ENCODE measurements around the gene MINAR2.

Gene MINAR2

DNA sequence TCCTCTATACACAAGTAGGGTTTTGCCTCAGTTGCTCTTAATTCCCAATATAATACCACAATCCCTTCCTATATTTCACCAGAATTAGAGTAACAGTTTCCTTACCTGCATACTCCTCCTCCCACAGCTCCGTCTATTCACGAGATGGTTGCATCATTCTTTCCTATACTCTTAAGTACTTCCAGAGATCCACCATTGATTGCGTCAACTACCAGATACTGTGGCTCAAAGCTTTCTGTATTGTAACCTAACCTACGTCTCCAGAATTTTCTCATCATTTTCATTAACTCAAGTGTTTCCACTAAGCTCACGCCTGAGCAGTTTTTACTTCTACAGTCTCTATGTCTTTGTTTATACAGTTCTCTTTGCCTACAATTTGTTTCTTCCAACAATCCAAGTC, 31.2 kb upstream of the MINAR2 start:
- Histone ChIP-seq H3K27me3 (ENCODE audit: insufficient read depth, low read length) (no peaks in the 10 kb centered on the region), H3K79me2 (ENCODE audit: insufficient read depth, low read length) (no peaks in the 10 kb centered on the region), H3K4me3 (ENCODE audit: low read depth, low read length, poor library complexity, severe bottlenecking) (no peak overlapping the region), H3K9me2 (ENCODE audit: low read depth, low read length) (no peaks in the 10 kb centered on the region), H3K36me3 (ENCODE audit: insufficient read depth, low read length) (no peaks in the 10 kb centered on the region), H3K9me3 (ENCODE audit: low read length) (no peaks in the 10 kb centered on the region), H3K9ac (ENCODE audit: low read length) (no peak overlapping the region), H2AFZ (ENCODE audit: low read length) (no peak overlapping the region), H3K27ac (ENCODE audit: low read depth, low read length, poor library complexity, severe bottlenecking) (no peak overlapping the region), H3K4me1 (ENCODE audit: insufficient read depth, low read length, severe bottlenecking) (no peaks in the 10 kb centered on the region), H3F3A (ENCODE audit: insufficient read depth, low read length) (no peaks in the 10 kb centered on the region), H4K20me1 (ENCODE audit: insufficient read depth, low read length) (no peaks in the 10 kb centered on the region), H3K4me2 (ENCODE audit: low read length) (no peak overlapping the region)
- TF ChIP-seq EZH2 (IDR thresholded peaks at IDR 0.05; ENCODE audit: borderline replicate concordance, low read length) = no peak
- TF ChIP-seq, protein P1, sequence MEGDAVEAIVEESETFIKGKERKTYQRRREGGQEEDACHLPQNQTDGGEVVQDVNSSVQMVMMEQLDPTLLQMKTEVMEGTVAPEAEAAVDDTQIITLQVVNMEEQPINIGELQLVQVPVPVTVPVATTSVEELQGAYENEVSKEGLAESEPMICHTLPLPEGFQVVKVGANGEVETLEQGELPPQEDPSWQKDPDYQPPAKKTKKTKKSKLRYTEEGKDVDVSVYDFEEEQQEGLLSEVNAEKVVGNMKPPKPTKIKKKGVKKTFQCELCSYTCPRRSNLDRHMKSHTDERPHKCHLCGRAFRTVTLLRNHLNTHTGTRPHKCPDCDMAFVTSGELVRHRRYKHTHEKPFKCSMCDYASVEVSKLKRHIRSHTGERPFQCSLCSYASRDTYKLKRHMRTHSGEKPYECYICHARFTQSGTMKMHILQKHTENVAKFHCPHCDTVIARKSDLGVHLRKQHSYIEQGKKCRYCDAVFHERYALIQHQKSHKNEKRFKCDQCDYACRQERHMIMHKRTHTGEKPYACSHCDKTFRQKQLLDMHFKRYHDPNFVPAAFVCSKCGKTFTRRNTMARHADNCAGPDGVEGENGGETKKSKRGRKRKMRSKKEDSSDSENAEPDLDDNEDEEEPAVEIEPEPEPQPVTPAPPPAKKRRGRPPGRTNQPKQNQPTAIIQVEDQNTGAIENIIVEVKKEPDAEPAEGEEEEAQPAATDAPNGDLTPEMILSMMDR (IDR thresholded peaks at IDR 0.05; ENCODE audit: low read length) = no peak

DNA sequence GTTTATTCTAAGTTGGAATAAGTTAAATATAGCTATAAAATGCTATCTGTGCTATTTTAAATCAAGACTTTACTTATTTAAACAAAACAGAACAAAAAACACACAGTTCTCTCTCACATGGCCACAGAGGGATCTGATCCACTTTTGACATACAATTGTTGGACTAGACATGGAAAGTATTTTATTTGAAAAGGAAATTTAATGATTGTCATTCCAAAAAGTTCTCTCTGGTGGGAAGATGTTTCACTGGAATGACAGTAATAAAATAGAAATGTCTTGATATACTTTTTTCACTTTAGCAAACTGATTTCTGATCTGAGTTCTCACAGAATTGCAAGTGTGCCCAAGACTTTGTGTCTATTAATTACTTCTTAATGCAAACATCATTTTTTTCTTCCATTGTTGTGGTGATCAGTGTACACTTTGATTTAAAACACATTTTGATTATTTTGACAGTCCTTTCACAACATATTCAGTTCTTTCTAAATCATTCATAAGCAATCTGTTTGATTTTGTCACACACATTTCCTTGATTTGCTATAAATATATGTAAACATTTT, 30.1 kb upstream of the MINAR2 start:
- no peaks in the 10 kb centered on the region for H3K4me1 ChIP-seq (ENCODE audit: insufficient read depth, low read length, severe bottlenecking)
- no peaks in the 10 kb centered on the region for H3K27me3 ChIP-seq (ENCODE audit: insufficient read depth, low read length)
- H3K4me2 ChIP-seq (ENCODE audit: low read length) = no peak overlapping the region
- no peaks in the 10 kb centered on the region for H4K20me1 ChIP-seq (ENCODE audit: insufficient read depth, low read length)
- no peaks in the 10 kb centered on the region for H3K9me2 ChIP-seq (ENCODE audit: low read depth, low read length)
- no peaks in the 10 kb centered on the region for H3K79me2 ChIP-seq (ENCODE audit: insufficient read depth, low read length)
- no peak overlapping the region for H3K9ac ChIP-seq (ENCODE audit: low read length)
- no peaks in the 10 kb centered on the region for H3F3A ChIP-seq (ENCODE audit: insufficient read depth, low read length)
- no peak overlapping the region for H3K27ac ChIP-seq (ENCODE audit: low read depth, low read length, poor library complexity, severe bottlenecking)
- no peak overlapping the region for H2AFZ ChIP-seq (ENCODE audit: low read length)
- no peaks in the 10 kb centered on the region for H3K9me3 ChIP-seq (ENCODE audit: low read length)
- no peak overlapping the region for H3K4me3 ChIP-seq (ENCODE audit: low read depth, low read length, poor library complexity, severe bottlenecking)
- TF ChIP-seq EZH2 (IDR thresholded peaks at IDR 0.05; ENCODE audit: borderline replicate concordance, low read length) = no peak
- TF ChIP-seq, protein P1 (IDR thresholded peaks at IDR 0.05; ENCODE audit: low read length) = no peak
- no peaks in the 10 kb centered on the region for H3K36me3 ChIP-seq (ENCODE audit: insufficient read depth, low read length)

DNA sequence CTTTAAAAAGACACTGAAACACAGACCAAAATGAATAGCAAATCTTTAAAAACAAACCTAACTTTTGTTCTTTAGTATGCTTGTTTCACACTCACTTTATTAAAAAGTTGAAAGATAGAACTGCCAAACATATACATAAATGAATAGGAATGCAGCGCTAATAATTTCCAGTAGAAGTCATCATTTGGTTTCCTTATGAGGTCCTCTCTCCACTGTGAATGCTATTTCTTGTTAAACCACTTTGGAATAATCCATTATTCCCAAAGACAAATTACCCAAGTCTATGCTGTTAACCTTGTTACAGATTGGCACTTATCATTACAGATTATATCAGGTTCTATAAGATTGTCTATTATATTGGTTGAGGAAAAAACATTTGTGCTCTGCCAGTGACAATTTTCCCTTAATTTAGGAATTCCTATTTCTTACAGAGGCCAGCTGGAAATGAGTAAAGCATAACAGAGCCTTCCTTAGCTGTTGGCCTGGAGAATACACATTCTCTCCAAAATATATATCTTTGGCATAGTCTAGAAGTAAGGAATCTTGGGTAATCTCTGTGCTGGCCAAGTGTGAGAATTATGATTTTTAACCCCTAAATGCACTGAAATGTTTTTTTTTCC, 29.3 kb upstream of the MINAR2 start:
- no peaks in the 10 kb centered on the region for H4K20me1 ChIP-seq (ENCODE audit: insufficient read depth, low read length)
- no peaks in the 10 kb centered on the region for H3F3A ChIP-seq (ENCODE audit: insufficient read depth, low read length)
- no peaks in the 10 kb centered on the region for H3K9me3 ChIP-seq (ENCODE audit: low read length)
- no peak overlapping the region for H3K27ac ChIP-seq (ENCODE audit: low read depth, low read length, poor library complexity, severe bottlenecking)
- TF ChIP-seq EZH2 (IDR thresholded peaks at IDR 0.05; ENCODE audit: borderline replicate concordance, low read length) = no peak
- TF ChIP-seq, protein P1 (IDR thresholded peaks at IDR 0.05; ENCODE audit: low read length) = no peak
- H3K36me3 ChIP-seq (ENCODE audit: insufficient read depth, low read length) = no peaks in the 10 kb centered on the region
- H2AFZ ChIP-seq (ENCODE audit: low read length) = no peak overlapping the region
- H3K4me3 ChIP-seq (ENCODE audit: low read depth, low read length, poor library complexity, severe bottlenecking) = no peak overlapping the region
- H3K27me3 ChIP-seq (ENCODE audit: insufficient read depth, low read length) = no peaks in the 10 kb centered on the region
- no peak overlapping the region for H3K4me2 ChIP-seq (ENCODE audit: low read length)
- no peaks in the 10 kb centered on the region for H3K79me2 ChIP-seq (ENCODE audit: insufficient read depth, low read length)
- no peaks in the 10 kb centered on the region for H3K4me1 ChIP-seq (ENCODE audit: insufficient read depth, low read length, severe bottlenecking)
- H3K9me2 ChIP-seq (ENCODE audit: low read depth, low read length) = no peaks in the 10 kb centered on the region
- no peak overlapping the region for H3K9ac ChIP-seq (ENCODE audit: low read length)
